Neuron (in vitro differentiated cells): ENCODE measurements around the gene IL17RA.

Experiments
- H2AFZ ChIP-seq: one replicate; pipeline ENCODE4 v1.6.1; 2013; ENCODE audit warnings: low read depth, mild to moderate bottlenecking, inconsistent platforms, low read length, moderate library complexity
- H3K27me3 ChIP-seq: one replicate; pipeline ENCODE4 v1.6.1; 2013; ENCODE audit warnings: low read length; ENCODE audit not compliant: insufficient read depth
- H3K36me3 ChIP-seq: one replicate; pipeline ENCODE4 v1.6.1; 2013; ENCODE audit warnings: low read length; ENCODE audit not compliant: insufficient read depth
- H3K4me1 ChIP-seq: one replicate; pipeline ENCODE4 v1.6.1; 2013; ENCODE audit warnings: low read length; ENCODE audit not compliant: insufficient read depth
- H3K4me3 ChIP-seq: 2 replicates; pipeline ENCODE4 v1.5.1; 2013; ENCODE audit warnings: mild to moderate bottlenecking, low read length, moderate library complexity
- H3K9me3 ChIP-seq: one replicate; pipeline ENCODE4 v1.6.1; 2013; ENCODE audit warnings: low read length

IL17RA gene

DNA sequence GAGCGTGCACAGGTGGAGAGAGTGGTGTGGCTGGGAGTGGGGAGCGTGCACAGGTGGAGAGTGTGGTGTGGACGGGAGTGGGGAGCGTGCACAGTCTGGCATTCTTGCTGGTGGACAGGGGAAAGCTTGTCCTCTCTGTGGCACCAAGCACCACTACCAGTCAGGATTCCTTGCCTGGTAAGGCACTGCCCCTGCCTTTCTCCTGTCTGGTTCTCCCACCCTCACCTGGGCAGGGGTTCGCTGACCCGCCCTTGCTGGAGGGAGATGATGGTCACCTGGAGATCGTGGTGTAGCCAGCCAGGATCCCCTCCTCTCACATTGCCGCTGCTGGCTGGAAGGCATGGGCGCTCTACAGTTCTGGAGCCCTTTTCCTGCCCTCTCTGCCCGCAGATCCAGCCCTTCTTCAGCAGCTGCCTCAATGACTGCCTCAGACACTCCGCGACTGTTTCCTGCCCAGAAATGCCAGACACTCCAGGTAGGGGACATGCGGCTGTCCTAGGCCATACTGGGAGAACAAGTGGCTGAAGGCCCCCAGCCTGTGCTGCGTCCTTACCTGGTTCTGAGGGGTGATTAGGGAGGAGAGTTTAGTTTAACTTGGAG is 19.6 kb downstream of the IL17RA start:
- no peaks in the 10 kb centered on the region for H3K27me3 ChIP-seq
- no peaks in the 10 kb centered on the region for H3K9me3 ChIP-seq
- no peaks in the 10 kb centered on the region for H3K4me1 ChIP-seq
- H2AFZ ChIP-seq = no peak overlapping the region
- H3K4me3 ChIP-seq = no peak overlapping the region
- H3K36me3 ChIP-seq = peaks cover 55% of the 10 kb centered on the region

DNA sequence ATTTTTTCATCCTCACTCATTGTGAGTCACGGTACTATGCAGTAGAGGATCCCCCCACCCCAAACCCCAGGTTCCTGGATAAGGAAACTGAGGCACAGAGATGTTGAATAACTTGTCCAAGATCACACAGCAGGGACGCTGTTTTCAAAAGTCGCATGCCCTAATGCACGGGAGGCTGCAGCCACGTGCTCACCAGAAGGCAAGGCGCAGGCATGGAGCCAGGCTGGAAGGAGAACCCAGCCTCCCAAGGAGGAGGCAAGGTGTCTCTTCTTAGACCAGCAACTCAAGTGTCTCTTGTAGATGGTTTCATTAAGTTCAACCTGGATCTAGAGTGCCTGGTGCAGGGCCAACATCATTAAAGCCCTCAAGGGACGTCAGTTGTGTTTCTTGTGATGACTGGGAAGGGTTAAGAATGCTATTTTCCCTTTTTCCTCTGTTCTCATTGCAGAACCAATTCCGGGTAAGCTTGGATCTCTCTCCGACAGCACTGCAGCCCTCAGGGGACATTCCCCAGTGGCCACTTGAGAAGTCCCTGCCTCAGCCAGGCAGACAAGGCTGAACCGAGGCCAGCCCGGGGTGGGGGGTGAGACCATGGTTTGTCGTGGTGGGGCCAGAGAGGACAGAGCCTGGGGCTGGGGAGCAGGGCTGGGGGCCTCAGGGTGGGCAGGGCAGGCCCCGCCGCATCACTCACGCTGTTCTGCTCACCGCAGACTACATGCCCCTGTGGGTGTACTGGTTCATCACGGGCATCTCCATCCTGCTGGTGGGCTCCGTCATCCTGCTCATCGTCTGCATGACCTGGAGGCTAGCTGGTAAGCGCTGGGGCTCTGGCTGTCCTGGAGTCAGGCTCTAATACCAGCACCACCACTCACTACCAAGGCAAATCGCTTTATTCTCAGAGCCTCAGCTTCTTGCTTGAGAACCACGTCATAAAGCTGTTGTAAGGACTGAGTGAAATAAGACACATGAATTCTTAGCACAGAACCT is 20.6 kb downstream of the IL17RA start:
- peaks cover 52% of the 10 kb centered on the region for H3K36me3 ChIP-seq

DNA sequence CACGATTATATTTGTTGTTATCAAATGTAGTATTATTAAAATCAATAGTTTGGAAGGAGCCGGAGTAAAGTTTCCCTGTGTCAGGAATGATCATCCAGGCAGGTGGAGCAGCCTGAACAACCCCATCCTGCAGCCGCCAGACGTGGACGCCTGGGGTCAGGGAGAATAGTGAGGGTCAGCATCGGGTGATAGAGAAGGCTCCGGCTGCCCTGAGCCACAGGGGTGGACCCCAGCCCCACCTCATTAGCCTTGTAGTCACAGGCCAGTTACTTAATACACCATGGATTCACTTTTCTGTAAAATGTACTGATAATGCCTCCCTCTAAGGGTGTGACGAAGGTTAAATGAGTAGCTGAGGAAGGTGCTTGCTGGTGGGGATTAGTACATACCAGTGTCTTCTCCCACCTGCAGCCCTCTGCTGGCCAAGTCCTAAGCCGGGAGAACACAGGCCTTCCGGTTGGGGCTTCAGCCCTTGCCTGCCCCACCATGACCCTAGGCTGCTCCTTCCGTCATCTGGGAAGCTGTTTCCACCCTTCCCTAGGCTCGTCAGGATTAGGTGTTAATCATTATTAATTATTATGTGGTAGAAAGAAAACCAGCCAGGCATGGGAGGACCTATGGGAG is 21.5 kb downstream of the IL17RA start:
- Histone ChIP-seq H3K9me3 (no peaks in the 10 kb centered on the region), H2AFZ (no peak overlapping the region), H3K36me3 (peaks cover 46% of the 10 kb centered on the region), H3K27me3 (no peaks in the 10 kb centered on the region), H3K4me3 (no peak overlapping the region), H3K4me1 (no peaks in the 10 kb centered on the region)

More for the DNA sequence above, 20.6 kb downstream of the IL17RA start:
- H3K27me3 ChIP-seq = no peaks in the 10 kb centered on the region
- no peak overlapping the region for H2AFZ ChIP-seq
- no peaks in the 10 kb centered on the region for H3K9me3 ChIP-seq
- no peaks in the 10 kb centered on the region for H3K4me1 ChIP-seq
- no peak overlapping the region for H3K4me3 ChIP-seq

DNA sequence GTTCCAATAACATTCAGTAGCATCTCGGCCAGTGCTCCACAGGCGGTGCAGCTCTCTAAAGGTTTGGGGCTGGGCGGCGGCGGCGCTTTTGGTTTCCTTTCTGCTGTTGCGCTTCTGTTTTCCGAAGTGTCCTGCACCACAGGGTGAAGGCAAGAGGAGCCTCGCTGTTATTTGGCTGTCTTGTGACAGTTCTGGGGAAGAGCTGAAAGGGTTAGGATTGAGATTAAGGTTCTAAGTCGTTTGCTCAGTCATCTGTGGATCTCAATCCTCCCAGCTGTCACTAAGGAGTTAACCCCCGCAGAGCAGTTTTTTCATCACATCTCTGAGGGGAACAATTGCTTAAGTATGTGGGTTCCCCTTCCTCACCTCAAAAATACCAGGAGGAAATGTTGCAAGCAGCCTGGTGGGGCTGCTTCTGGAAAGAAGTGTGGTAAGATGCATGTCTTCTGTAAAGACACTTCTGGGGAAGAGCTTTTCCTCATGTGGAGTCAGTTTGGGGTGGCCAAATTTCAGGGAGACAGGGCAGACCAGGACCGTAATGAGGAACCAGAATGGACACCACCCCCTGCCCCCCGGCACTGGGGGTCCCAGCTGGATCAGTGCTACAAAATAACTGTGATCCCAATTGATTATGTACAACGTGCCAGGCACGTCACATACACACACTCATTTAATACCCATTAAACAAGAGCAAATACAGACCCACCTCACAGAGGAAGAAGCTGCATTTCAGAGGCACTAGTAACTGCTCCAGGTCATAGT is 22.2 kb downstream of the IL17RA start:
- Histone ChIP-seq H3K27me3 (no peaks in the 10 kb centered on the region), H3K36me3 (peaks cover 39% of the 10 kb centered on the region), H3K9me3 (no peaks in the 10 kb centered on the region), H3K4me3 (no peak overlapping the region), H2AFZ (no peak overlapping the region), H3K4me1 (no peaks in the 10 kb centered on the region)

DNA sequence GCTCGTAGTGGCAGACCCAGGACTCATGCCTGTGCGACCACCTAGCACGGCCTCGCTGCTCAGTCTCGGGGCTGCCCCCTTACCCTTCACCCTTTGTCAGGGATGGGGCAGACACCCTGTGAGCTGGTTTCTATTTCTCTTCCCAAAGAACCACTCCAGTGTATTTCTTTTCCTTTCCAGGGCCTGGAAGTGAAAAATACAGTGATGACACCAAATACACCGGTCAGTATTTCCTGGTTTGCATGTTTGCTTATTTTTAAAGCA is 22.7 kb downstream of the IL17RA start:
- Histone ChIP-seq H3K27me3 (no peaks in the 10 kb centered on the region), H3K9me3 (no peaks in the 10 kb centered on the region), H2AFZ (no peak overlapping the region), H3K4me1 (no peaks in the 10 kb centered on the region), H3K4me3 (no peak overlapping the region), H3K36me3 (peaks cover 34% of the 10 kb centered on the region)

DNA sequence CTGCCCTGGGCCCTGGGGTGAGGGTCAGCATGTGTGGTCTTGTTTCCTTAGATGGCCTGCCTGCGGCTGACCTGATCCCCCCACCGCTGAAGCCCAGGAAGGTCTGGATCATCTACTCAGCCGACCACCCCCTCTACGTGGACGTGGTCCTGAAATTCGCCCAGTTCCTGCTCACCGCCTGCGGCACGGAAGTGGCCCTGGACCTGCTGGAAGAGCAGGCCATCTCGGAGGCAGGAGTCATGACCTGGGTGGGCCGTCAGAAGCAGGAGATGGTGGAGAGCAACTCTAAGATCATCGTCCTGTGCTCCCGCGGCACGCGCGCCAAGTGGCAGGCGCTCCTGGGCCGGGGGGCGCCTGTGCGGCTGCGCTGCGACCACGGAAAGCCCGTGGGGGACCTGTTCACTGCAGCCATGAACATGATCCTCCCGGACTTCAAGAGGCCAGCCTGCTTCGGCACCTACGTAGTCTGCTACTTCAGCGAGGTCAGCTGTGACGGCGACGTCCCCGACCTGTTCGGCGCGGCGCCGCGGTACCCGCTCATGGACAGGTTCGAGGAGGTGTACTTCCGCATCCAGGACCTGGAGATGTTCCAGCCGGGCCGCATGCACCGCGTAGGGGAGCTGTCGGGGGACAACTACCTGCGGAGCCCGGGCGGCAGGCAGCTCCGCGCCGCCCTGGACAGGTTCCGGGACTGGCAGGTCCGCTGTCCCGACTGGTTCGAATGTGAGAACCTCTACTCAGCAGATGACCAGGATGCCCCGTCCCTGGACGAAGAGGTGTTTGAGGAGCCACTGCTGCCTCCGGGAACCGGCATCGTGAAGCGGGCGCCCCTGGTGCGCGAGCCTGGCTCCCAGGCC is 23.7 kb downstream of the IL17RA start:
- Histone ChIP-seq H3K36me3 (peaks cover 28% of the 10 kb centered on the region), H3K4me1 (no peaks in the 10 kb centered on the region), H3K27me3 (no peaks in the 10 kb centered on the region), H3K9me3 (no peaks in the 10 kb centered on the region), H2AFZ (no peak overlapping the region), H3K4me3 (no peak overlapping the region)

DNA sequence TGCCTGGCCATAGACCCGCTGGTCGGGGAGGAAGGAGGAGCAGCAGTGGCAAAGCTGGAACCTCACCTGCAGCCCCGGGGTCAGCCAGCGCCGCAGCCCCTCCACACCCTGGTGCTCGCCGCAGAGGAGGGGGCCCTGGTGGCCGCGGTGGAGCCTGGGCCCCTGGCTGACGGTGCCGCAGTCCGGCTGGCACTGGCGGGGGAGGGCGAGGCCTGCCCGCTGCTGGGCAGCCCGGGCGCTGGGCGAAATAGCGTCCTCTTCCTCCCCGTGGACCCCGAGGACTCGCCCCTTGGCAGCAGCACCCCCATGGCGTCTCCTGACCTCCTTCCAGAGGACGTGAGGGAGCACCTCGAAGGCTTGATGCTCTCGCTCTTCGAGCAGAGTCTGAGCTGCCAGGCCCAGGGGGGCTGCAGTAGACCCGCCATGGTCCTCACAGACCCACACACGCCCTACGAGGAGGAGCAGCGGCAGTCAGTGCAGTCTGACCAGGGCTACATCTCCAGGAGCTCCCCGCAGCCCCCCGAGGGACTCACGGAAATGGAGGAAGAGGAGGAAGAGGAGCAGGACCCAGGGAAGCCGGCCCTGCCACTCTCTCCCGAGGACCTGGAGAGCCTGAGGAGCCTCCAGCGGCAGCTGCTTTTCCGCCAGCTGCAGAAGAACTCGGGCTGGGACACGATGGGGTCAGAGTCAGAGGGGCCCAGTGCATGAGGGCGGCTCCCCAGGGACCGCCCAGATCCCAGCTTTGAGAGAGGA is 24.5 kb downstream of the IL17RA start:
- H3K4me1 ChIP-seq = no peaks in the 10 kb centered on the region
- H3K27me3 ChIP-seq = no peaks in the 10 kb centered on the region
- H3K9me3 ChIP-seq = no peaks in the 10 kb centered on the region
- H3K4me3 ChIP-seq = no peak overlapping the region
- peaks cover 28% of the 10 kb centered on the region for H3K36me3 ChIP-seq
- no peak overlapping the region for H2AFZ ChIP-seq

DNA sequence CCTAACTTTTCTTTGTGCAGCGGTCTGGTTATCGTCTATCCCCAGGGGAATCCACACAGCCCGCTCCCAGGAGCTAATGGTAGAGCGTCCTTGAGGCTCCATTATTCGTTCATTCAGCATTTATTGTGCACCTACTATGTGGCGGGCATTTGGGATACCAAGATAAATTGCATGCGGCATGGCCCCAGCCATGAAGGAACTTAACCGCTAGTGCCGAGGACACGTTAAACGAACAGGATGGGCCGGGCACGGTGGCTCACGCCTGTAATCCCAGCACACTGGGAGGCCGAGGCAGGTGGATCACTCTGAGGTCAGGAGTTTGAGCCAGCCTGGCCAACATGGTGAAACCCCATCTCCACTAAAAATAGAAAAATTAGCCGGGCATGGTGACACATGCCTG is 25.2 kb downstream of the IL17RA start:
- no peaks in the 10 kb centered on the region for H3K4me1 ChIP-seq
- no peaks in the 10 kb centered on the region for H3K9me3 ChIP-seq
- no peaks in the 10 kb centered on the region for H3K27me3 ChIP-seq
- no peak overlapping the region for H3K4me3 ChIP-seq
- H2AFZ ChIP-seq = no peak overlapping the region
- peaks cover 28% of the 10 kb centered on the region for H3K36me3 ChIP-seq

DNA sequence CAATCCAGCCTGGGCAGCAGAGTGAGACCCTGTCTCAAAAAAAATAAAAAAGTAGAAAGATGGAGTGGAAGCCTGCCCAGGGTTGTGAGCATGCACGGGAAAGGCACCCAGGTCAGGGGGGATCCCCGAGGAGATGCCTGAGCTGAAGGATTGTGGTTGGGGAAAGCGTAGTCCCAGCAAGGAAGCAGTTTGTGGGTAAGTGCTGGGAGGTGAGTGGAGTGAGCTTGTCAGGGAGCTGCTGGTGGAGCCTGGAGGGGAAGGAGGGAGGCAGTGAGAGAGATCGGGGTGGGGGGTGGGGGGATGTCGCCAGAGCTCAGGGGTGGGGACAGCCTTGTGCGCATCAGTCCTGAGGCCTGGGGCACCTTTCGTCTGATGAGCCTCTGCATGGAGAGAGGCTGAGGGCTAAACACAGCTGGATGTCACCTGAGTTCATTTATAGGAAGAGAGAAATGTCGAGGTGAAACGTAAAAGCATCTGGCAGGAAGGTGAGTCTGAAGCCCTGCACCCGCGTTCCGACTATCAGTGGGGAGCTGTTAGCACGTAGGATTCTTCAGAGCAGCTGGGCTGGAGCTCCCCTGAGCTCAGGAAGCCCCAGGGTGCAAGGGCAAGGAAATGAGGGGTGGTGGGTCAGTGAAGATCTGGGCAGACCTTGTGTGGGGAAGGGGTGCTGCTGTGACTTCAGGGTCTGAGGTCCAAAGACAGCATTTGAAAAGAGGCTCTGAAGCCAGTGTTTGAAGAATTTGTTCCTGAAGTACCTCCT is 26.2 kb downstream of the IL17RA start:
- Histone ChIP-seq H2AFZ (no peak overlapping the region), H3K27me3 (no peaks in the 10 kb centered on the region), H3K9me3 (no peaks in the 10 kb centered on the region), H3K36me3 (peaks cover 23% of the 10 kb centered on the region), H3K4me3 (no peak overlapping the region), H3K4me1 (no peaks in the 10 kb centered on the region)

DNA sequence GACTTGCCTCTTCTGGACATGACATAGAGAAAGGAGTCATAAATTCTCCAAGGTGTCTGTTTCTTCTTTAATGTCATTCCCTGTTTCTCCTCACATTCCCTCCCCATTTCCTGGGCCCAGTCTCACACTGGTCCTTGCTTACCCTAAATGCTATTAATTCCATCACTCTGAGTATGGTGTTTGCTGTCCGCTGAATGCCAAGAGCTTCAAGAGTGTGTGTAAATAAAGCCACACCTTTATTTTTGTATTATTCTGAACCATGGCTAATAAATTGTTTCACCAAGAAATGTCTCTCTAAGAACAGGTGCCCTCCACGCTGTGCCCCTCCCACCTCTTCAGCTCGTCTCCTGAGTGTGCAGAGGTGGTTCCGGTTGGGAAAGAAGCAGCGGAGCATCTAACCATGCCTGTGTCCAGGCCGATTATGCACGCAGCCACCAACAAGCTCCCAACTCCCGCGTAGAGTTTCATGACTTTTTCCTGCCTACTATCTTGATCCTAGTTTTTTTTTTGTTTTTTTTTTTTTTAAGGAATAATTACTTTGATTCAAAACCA is 27.8 kb downstream of the IL17RA start:
- Histone ChIP-seq H3K4me1 (peaks cover 12% of the 10 kb centered on the region), H2AFZ (no peak overlapping the region), H3K27me3 (no peaks in the 10 kb centered on the region), H3K36me3 (peaks cover 19% of the 10 kb centered on the region), H3K4me3 (no peak overlapping the region), H3K9me3 (no peaks in the 10 kb centered on the region)

DNA sequence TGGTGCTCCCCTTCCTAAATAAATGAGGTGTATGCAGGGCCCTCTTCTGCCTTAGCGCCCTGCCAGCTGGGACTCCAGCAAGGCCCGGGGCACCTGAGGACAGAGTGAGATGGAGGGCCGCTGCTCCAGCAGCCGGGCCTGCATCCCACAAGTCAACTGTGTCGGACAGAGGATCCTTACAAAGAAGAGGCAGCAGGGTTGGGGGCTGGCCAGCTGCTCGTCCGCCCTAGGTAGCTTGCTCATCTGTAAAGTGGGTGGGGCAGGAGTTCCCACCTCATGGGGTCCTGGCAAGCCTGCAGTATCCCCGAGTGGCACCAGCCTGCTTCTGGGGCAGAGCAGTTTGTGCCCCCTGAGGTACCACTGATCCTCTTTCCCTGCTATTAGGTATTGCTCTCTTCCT is 28.8 kb downstream of the IL17RA start:
- H3K27me3 ChIP-seq = no peaks in the 10 kb centered on the region
- peaks cover 23% of the 10 kb centered on the region for H3K4me1 ChIP-seq
- H2AFZ ChIP-seq = no peak overlapping the region
- no peaks in the 10 kb centered on the region for H3K9me3 ChIP-seq
- peaks cover 12% of the 10 kb centered on the region for H3K36me3 ChIP-seq
- no peak overlapping the region for H3K4me3 ChIP-seq
